OCI-LY1 (cell line): ENCODE results near the gene ADAMTS20.

Experiments
- EZH2 ChIP-seq: fragments of 200-600 bp; sonication (generic), shearing (Covaris generic); IDR thresholded peaks from 2 replicates; pipeline ENCODE4 v1.8.0; 2017; ENCODE audit warnings: borderline replicate concordance, mixed run types, mild to moderate bottlenecking, antibody characterized with exemption, low read length, moderate library complexity, mixed read lengths
- TF ChIP-seq, protein P1 (sequence below): fragments of 200-600 bp; sonication (generic), shearing (Covaris generic); IDR thresholded peaks from 2 replicates; pipeline ENCODE4 v1.5.1; 2017; ENCODE audit warnings: mild to moderate bottlenecking, antibody characterized with exemption, low read length, moderate library complexity, mixed read lengths

DNA sequence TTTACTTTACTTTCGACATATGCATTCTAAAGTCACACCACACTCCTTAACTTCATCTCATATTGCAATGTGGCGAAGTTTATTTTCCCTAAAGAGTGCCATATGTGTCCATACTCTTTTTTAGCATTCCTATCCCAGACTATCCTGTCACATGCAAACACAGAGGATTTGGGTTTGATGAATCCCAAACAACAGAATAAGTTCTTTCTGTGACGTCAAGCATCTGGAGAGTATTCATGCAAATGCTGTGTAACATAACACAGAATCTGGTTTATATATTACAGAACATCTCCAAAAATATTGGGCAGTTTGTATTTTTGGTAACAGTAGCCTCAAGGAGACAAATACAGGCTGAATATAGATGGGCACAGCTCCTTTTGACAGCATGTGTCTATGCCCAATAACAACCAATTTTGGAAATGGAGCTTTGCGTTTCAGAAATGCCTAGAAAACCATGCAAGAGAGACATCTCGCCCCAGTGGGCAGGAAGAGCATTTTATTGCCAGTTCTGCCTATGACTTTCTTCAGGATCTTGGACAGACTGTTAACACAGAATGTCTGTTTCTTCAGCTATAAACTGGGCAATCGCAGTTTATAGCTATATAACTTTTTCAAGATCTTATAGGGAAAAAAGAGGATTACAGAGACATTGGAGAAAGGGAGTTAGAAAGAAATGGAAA, 190.8 kb downstream of the ADAMTS20 start:
- TF ChIP-seq, protein P1, sequence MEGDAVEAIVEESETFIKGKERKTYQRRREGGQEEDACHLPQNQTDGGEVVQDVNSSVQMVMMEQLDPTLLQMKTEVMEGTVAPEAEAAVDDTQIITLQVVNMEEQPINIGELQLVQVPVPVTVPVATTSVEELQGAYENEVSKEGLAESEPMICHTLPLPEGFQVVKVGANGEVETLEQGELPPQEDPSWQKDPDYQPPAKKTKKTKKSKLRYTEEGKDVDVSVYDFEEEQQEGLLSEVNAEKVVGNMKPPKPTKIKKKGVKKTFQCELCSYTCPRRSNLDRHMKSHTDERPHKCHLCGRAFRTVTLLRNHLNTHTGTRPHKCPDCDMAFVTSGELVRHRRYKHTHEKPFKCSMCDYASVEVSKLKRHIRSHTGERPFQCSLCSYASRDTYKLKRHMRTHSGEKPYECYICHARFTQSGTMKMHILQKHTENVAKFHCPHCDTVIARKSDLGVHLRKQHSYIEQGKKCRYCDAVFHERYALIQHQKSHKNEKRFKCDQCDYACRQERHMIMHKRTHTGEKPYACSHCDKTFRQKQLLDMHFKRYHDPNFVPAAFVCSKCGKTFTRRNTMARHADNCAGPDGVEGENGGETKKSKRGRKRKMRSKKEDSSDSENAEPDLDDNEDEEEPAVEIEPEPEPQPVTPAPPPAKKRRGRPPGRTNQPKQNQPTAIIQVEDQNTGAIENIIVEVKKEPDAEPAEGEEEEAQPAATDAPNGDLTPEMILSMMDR: no peak
- TF ChIP-seq EZH2: no peak
